GM19468 (cell line): Measurements from ENCODE around the gene ADCY7.
"Not testable (repeated sequence)": the region's sequence is repeated elsewhere in the genome, so short reads cannot be mapped to it uniquely, and the experiment has no call there.

ENCODE experiments used
- ATAC-seq: cut with Tn5 transposase; IDR thresholded peaks from one replicate; pipeline ENCODE4 v1.9.1; 2021; ENCODE audit warnings: mild to moderate bottlenecking, moderate library complexity, moderate number of reproducible peaks; ENCODE audit not compliant: unreplicated experiment; ENCODE audit errors: extremely low read depth

Gene ADCY7

DNA sequence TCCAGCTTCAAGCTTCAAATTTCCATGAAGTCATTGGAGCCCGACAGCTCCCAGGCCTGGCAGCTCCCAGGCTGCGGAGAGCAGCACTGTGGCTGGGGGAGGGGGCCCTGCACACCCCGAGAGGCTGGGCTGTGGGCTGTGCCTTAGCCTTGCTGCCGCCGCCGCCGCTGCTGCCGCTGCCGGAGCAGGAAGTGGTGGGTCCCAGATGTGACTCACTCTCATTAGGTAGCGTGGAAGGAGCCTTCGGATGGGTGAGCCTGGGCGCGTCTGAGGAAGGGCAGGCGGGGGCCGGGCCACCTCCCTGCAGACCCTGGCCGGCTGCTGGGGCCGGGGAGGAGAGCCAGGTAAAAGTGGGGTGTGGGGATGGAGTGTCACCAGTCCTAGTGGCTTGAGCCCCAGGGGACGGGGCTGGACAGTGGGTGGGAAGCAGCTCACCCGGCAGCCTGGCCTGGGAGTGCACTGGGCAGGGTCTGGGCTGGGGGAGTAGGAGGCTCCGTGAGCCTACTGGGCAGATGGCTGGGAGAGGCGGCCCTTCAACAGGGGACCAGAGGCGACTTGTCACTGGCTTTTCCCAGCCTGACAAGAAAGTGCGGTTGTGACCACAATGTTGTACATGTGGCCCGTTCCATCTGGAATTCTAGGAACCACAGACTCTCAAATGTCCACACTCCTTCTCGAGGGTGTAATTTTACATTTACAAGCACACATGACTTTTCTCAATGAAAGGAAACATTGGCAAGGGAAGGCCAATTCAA, at the start of gene ADCY7:
Gene ADCY7, plus strand, starts transcription at position 215 of the 755 bp plus-strand sequence. CDS start 21,629 bp downstream, outside the sequence.
- peak; percentile 63 for ATAC-seq

DNA sequence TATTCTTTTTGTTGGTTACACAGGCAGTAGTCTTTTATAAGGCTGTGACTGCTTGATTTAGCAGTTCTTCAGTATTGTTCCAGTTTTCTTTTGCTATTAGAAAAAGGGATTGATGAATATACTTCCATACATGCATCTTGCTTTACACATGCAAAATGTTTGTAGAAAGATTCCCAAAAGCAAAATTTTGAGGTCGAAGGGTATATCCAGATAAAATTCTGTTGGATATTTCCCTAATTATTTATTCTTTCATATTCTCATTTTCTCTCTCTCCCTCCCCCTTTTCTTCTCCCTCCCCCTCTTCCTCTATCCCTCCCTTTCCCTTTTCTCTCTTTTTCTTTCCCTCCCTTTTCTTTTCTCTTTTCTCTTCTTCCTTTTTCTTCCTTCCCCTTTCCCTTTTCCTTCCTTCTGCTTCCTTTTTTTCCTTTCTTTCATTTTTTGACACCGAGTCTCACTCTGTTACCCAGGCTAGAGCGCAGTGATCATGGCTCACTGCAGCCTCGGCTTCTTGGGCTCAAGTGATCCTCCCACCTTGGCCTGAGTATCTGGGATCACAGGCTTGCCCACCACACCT, 46.9 kb upstream of the ADCY7 start:
- ATAC-seq: no peak

DNA sequence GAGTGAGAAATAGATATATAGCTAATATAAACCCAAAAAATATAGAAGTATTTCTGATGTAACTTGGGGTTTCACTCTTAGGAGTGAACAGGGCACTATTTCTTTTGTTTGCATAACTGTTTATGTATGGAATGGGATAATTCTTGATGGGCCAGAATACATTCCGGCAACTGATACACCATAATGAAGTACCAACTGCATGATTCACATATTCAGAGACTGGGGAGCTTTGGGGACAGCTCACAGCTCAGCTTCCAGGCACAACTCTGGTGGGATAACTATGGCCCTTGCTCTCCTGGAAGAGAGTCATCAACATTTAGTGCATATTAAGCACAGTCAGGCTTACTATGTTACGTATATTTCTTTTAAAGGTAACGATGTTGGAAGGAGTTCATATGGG, 42.1 kb upstream of the ADCY7 start:
- no peak for ATAC-seq

DNA sequence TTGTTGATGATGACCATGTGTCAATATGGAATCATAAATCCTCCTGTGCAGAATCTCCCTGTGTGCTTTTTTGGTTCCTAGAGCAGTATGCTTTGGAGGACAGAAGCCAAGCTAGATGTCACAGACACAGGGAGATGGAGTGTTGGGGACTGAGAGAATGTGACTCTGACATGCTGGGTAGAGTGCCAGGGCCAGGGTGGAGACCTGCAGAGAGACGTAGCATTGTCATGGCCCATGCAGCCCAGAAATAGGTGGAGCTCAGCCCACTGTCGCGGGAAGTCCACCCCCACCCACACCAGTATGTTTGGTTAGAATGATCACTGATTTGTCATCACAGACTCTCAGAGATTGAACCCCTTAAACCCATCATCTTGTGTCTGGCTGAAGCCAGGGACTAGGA, 39.2 kb upstream of the ADCY7 start:
- no peak for ATAC-seq

DNA sequence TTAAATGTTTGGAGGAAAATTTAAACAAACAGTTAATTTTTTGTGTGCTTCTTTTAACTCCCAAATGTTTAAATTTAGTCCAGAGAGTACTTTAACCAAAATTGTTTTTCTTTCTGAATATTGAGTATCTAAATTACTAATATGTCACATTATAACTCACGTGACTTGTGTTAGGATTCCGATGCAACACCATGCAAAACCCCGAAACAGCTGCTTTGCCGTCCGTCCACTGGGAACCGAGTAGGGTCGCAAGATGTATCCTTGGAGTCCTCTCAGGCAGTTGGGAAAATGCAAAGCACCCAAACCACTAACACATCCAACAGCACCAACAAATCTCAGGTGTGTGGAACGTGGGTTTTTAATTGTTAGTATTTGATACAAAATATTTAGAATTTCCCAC, 38.7 kb upstream of the ADCY7 start:
- no peak for ATAC-seq

DNA sequence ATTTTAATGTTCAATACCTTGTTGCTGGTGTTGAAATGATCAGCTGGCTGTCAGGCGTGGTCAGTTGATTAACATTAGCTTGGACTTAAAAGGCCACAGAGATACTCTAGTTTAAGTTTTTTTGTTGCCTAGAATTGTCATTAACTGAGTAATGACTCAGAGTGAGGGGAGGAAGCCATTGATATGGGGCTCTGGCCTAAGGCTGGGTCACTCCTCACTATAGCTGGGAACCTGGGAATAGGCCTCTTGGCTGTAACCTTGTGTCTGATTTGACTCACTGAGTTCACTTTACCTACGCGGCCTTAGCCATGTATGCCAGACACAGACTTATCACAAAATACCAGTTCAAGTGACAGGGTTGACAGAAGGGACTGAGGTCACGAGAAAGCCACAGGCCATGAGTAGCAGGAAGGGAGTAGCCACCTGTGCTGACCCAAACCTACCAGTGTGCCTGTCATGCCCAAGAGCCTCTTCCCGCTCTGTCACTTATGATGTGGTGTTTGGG, 37.9 kb upstream of the ADCY7 start:
- no peak for ATAC-seq

DNA sequence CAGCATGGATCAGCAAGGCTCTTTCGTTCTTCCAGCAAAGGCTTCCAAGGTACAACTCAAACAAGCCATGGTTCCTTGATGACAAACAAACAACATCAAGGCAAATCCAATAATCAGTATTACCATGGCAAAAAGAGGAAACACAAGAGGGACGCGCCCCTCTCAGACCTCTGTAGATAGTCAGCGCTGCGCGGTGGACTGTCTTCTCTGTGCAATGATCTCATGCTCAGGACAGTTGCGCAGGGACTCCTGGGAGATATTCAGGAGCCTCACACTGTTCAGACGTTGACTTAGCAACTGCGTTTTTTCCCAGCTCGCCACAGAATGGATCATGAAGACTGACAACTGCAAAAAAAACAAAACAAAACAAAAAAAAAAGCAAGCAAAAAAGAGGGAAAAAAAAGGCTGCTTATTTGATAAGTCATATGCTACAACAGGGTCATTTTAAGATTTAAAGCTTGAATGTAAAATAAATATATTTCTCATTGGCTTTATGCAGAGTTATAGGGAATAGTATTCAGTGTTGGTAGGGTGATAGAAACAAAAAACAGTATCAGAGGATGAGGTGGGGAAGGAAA, 37.1 kb upstream of the ADCY7 start:
- no peak for ATAC-seq

DNA sequence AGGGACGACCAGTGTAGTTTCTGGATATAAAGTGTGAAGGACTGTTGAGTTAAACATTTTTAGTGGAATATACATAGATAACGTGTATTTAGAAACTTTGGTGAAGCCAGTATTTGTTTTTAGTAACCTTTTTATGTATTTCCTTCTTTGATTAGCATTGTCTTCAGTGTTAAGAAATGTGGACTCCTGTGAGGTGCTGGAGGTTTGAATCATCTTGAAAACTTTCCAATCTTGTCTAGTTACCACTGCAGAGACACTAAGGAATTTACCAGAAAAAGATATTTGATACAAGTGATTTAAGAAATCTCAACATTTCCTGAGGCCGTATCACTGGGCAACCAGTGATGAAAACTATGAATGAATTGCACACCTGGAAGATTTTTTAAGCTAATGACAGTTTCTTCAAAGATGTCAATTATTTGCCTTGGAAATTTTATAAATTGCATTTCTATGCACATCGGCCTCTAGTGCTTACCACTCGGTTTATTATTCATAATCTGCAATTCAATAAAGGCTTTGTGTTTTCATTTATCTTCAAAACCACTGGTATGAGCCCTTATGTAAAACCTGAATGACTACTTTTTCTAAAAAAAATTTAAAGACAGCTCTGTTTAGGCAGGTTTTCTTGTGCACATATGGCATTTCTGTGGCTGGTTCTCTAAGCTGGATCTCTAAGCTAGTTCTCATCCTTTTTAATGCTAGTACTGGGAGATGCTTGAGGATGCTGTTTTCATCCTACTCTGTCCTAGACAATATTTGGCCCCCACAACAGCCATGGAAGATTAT, 31.4 kb upstream of the ADCY7 start:
- ATAC-seq: no peak

DNA sequence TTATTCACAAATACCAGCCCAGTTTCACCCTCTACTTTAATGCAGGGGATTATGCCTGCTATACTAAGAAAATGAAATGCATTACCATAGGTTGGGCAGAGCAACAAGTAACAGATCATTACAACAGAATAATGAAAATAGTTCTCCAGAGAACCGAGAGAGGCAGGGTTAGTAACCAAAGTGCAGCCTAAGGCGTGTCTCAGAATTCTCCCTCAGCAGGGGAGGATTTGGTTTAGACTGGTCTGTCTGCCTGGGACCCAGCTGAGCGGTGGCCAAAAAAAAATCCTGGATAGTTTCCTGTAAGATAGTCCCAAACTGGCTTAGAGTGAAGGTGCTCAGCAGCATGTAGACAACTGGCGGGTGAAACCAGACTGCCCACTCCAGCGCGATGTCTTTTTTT, 30.8 kb upstream of the ADCY7 start:
- no peak for ATAC-seq

DNA sequence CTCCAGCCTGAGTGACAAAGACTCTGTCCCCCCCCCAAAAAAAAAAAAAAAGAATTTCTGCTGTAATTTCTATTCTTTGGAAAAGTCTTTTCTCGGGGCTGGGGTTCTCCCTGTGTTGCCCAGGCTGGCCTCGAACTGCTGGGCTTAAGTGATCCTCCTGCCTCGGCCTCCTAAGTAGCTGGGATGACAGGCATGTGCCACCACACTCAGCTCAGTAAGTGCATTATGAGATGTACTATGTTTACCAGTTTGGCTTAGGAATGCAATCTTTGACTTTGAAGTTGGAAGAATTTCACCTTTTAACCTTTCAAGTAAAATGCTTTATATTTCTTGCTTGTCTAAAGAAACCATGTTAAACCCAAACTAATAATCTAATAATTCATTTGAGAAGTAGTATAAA, 28.0 kb upstream of the ADCY7 start:
- ATAC-seq: no peak

DNA sequence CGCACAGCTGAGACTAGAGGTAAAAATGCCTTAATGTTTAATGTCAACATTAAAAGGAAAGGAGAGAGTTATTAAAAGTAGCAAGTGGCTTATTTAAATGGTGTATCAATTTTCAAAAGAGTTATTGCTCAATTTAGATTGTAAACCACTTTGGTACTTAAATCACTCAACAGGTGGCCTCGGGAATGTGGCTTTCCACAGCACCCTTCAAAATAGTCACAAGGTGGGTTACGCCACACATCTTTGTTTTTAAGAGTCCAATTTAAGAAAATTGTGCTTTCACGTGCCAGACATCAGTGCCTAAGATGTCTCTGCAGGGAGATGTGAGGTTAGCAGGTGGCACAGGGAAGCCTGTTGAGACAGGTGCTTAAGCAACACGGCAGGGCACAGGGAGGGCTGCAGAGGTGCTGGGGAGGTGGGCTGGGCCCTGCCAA, 27.5 kb upstream of the ADCY7 start:
- no peak for ATAC-seq

DNA sequence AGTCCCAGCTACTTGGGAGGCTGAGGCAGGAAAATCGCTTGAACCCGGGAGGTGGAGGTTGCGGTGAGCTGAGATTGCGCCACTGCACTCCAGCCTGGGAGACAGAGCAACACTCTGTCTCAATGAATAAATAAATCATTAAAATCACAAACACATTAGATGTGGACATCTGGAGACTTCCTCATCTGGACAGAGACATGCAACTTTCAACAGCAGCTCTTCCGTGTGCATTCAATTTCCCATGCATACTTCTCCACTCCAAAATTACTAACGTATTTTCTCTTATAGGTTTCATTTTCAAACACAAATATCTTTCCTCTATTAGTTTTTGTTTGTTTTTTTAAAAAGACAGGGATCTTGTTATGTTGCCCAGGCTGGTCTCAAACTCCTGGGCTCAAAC, 23.3 kb upstream of the ADCY7 start:
- not testable (repeated sequence) for ATAC-seq

DNA sequence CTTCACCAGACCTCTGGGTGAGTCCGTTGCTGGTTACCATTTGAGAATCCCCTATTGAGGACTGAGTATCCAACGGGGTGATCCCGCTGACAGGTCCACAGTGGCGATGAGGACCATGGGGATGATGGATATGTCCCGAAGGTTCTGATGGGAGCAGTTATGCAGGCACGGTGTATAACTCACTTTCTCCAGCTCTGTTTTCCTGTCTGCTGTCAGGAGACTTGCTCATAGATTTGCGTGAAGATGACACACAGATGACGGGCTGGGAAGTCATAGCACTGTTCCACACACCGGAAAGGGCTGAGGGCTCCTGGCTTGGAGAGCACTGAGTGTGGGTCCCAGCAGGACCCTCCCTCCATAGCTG, 22.2 kb upstream of the ADCY7 start:
- ATAC-seq: no peak

DNA sequence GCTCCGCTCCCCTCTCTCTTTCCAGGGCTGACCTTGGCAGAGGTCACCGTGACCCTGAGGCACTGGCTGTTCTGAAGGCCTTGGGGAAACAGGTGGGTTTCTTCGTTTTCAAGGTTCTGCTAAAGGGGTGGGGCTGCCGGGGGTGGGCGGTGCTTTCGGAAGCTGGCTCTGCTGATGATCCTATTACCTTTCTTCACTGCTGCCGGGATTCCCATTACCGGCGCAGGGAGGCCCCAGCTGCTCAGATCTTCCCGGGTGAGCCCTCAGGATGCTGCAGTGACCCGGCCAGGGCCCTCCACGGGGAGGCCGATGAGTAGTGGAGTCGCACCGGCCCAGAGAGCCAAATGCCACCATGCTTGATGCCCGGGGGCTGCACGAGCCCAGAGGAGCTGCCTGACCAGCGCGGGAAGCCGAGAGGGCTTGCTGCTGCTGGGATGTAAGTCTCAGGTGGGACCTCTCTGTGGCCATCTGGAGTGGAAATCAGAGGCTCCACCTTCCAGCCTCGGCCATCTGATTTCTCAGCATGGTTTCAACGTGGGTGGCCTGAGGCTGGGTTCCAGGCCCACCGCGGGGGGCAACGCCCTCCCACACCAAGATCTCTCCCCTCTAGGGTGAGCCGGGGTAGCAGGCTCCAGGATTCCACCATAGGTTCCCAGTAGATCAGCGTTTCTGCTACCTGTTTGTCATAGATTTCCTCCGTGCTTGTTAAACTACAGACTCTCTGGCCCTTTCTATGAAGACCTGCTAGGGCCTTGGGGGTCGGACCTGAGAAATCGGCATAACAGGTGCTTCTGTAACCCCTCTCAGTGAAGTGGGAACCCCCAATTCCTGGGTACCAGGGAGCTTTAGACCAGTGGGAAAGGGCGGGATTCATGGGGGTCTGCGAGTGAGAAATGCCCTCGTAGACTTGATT, 21.6 kb upstream of the ADCY7 start:
- ATAC-seq: no peak

DNA sequence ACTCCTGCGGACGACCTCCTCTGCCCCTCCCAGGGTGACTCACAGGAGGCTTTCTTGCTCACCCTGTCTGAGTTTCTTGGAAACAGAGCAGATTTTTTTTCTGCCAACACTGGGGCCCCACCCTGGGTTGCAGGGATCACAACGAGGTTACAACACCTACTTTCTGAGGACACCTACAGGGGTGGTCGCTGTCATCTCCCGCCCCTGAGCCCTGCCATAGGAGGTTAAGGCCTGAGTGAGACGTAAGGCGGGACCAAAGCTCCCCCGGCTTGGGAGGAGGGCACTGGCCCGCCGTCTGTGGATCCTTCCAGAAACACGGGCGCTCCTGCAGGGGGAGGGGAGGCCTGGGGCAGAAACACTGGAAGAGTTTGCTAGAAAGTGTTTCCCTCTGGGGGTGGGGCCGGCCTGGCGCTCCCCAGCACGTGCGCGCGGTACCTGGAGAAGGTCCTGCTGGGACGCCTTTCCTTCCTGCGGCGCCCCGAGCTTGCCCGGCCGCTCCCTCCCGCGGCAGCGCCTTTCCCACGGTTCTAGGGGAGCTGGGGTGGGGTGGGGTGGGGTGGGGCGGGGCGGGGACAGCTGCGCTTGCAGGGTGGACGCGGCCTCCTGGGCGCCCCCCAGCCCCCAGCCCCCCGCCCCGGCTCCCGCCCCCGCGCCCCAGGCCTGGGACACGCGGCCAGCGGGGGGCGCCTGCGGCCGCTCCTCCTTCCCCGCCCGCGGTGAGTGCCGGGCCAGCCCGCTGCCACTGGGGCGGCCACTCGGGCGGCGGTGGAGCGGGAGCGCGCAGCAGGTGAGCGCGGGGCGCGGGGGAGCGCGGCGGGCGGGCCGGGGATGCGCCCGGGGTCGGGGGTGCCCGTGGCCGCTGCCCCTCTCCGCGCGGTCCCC, 20.7 kb upstream of the ADCY7 start:
- ATAC-seq: peak; percentile 31

DNA sequence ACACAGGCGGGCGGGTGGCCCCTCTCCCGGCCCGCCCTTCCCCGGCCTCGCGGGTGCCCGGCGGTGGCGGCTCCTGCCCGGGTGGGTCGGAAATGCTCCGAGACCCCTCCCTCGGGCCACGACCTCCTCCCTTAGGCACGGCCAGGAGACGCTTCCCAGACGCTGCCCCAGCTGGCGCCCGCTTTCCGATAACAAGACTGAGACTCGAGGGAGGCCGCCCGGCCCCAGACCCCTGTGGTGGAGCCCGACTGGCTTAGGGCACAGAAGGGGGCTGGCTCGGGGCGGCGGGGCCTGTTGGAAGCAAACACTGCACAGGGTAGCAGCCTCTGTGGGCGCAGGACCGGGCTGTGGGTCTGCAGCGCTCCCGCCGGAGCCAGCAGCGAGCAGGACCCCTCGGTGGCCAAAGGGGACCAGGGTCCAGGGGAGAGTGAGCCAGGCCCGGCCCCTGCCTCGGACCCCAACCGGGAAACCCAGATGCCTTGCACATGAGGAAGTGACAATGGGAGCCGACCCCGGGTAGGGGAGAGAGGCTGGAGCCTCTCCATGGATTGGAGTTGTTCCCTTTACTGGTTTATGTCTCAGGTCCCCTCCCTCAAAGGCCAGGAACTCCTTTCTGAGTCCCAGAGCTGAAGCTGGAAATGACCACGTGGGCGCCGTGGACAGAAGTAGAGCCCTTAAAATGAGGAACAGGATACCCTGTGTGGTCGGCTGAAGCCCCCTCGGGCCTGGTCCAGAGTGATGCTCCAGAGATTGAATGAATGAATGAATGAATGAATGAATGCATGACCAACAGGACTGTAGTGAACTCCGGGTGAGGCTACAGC, 19.8 kb upstream of the ADCY7 start:
- ATAC-seq: no peak

DNA sequence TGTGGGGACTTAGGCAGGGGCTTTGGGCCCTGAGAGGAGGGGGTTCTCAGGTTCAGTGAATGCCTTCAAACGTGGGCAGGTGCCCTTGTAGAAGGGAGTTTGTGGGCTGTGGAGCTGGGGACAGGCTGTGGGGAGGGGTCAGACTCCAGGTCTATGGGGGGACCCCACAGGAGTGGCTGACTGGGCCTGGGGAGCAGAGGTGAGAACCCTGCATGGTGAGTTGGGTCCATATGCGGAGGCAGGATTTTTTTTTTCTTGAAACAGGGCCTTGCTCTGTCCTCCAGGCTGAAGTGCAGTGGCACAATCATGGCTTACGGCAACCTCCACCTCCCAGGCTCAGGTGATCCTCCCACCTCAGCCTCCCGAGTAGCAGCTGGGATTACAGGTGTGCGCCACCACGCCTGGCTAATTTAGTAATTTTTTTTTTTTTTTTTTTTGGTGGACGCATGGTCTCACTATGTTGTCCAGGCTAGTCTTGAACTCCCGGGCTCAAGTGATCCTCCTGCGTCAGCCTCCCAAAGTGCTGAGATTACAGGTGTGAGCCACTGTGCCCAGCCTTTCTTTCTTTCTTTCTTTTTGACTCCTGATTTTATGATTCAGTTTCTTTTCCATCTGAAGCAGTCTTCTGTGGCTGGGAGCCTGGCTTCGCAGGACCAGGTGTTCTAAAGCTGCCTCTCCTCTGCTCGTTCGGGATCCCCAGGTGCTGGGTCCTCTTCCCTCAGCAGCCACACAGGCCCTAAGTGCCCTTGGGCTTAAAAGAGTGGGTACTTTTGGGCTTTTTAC, 19.0 kb upstream of the ADCY7 start:
- no peak for ATAC-seq
